ENCODE measurements around the gene MASP2.

GRCh38 chr1:11012260-11013159, 34.5 kb downstream of the MASP2 start, which contains the start of gene TARDBP:
- peak; percentile 94 for TF ChIP-seq POLR2A (IDR thresholded peaks at IDR 0.05; ENCODE audit: low read depth, low read length)
- peak; percentile 97 for TF ChIP-seq TAF1 (IDR thresholded peaks at IDR 0.05; ENCODE audit: borderline replicate concordance, low read depth, low read length)
